Muscle of leg (tissue), 11 donors: Measurements from ENCODE around the gene VN1R5. TPM values are rescaled to one million over a fixed set of nuclear protein-coding genes. Genes with fewer than 3 reads are reported as not detected.

Source experiments
- DNase-seq: peaks from one replicate; pipeline ENCODE4 v3.0.0; 2013
- H3K27ac ChIP-seq: one replicate; pipeline ENCODE4 v1.5.1; 2013; ENCODE audit warnings: mild to moderate bottlenecking, low read length, control low read depth
- H3K27me3 ChIP-seq: one replicate; pipeline ENCODE4 v1.6.1; 2013; ENCODE audit warnings: low read length; ENCODE audit not compliant: control insufficient read depth, insufficient read depth
- H3K36me3 ChIP-seq: one replicate; pipeline ENCODE4 v1.6.1; 2013; ENCODE audit warnings: low read length; ENCODE audit not compliant: control insufficient read depth, insufficient read depth
- H3K4me1 ChIP-seq: one replicate; pipeline ENCODE4 v1.6.1; 2013; ENCODE audit warnings: low read length; ENCODE audit not compliant: control insufficient read depth, insufficient read depth
- H3K4me3 ChIP-seq: one replicate; pipeline ENCODE4 v1.5.1; 2013; ENCODE audit warnings: low read length, control low read depth
- H3K9me3 ChIP-seq: replicated peaks from 2 replicates; pipeline ENCODE4 v1.6.1; 2013; ENCODE audit warnings: low read depth, low read length; ENCODE audit not compliant: control insufficient read depth
- WGBS: methylation state at CpG from one replicate; pipeline ENCODE4 v1.1.5; 2013; ENCODE audit warnings: missing lambda C conversion rate; ENCODE audit not compliant: insufficient coverage; 5-methylcytosine and 5-hydroxymethylcytosine counted together
- polyA plus RNA-seq, 8 donors: library from polyadenylated mRNA; unstranded; fragments of 120-200 nt; gene quantifications; one replicate each; pipeline versions ENCODE4 v1.2.1 to v1.2.3, GENCODE V29; 2013; ENCODE audit warnings: inconsistent platforms in 1 of 8, low replicate concordance in 1 of 8; ENCODE audit not compliant: insufficient read length in 8 of 8, insufficient read depth in 1 of 8
- total RNA-seq: library from RNA; stranded (reverse); fragments of 120-200 nt; gene quantifications from one replicate; pipeline ENCODE4 v1.2.4, GENCODE V29; 2013

Gene VN1R5
- total and polyA plus RNA-seq, 9 donors: not detected

DNA sequence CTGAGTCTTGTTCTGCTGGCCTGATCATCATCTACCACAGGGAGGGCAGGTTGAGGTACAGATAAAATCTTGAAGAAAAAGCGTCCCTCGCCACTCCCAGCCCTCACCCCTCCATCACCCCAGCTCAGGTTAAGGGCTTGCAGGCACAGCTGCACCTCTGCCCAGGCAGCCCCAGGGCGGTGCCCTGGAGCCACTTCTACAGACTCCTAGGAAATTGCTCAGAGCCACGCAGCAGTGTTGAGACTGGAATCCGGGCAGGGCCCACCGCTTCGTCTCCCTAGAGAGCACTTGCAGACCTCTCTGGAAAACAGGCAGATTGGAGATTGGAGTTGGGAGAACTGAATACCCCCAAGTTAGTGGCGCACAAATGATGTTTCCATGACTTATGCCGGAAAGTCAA, 35.3 kb downstream of the VN1R5 start:
- H3K4me3 ChIP-seq: no peak overlapping the region
- 74% methylated on average over 6 of the region's 9 CpGs for WGBS
- no peak for DNase-seq
- no peaks in the 10 kb centered on the region for H3K27me3 ChIP-seq
- no peaks in the 10 kb centered on the region for H3K36me3 ChIP-seq
- H3K4me1 ChIP-seq: no peaks in the 10 kb centered on the region
- H3K27ac ChIP-seq: no peak overlapping the region
- H3K9me3 ChIP-seq: peaks cover 7% of the 10 kb centered on the region

DNA sequence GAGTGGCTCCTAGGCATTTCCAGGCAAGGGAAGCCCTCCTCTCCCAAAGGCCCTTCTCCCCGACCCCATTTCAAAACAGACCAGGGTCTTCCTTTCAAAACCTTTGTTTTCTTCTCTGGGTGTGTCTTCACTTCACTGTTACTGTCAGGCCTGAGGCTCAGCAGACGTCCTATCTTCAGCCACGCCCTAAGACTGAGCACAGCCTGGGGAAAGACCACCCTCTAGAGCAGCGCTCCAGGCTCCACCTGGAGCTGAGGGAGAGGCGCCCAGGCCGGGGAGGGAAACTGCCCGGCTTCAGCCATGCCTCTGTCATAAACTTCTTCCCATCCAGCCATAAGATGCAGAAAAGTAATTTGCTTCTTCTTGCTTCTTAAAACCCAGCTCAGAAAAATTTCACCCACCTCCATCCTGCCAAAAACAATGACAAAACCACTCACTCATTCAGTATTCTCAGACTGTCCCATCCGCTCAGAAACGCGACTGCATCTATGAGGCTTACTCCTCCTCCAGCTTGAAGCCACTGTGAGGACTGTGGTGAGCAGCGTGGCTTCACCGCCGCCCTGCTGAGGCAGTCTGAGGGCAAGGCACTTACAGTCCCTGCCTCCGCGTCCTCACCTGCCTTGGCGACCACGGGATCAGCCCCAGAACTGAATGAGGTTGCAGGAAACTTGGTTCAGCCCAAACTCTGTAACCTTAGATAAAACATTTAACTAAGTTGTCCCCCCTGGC, 36.1 kb downstream of the VN1R5 start:
- no peak for DNase-seq
- Histone ChIP-seq H3K4me3 (no peak overlapping the region), H3K27ac (no peak overlapping the region), H3K4me1 (no peaks in the 10 kb centered on the region), H3K9me3 (peaks cover under 1% of the 10 kb centered on the region), H3K36me3 (no peaks in the 10 kb centered on the region), H3K27me3 (no peaks in the 10 kb centered on the region)
- 56% methylated on average over 12 of the region's 17 CpGs for WGBS

DNA sequence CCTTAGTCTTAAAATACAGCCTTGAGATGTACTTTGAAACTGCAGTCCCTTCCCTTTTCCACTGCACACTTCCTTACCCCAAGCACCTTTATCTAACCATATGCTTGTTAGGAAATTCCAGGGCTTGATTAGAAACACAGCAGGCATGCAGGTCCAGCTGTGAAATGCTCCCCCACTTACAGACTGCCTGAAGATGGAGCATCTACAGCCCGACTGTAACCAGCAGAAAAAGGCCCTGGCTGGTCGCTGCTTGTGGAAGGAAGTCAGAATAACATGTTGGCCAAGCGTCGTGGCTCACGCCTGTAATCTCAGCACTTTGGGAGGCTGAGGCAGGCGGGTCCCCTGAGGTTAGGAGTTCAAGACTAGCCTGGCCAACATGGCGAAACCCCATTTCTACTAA, 37.2 kb downstream of the VN1R5 start:
- no peak overlapping the region for H3K27ac ChIP-seq
- peaks cover 6% of the 10 kb centered on the region for H3K36me3 ChIP-seq
- no peaks in the 10 kb centered on the region for H3K27me3 ChIP-seq
- H3K4me1 ChIP-seq: no peaks in the 10 kb centered on the region
- H3K4me3 ChIP-seq: no peak overlapping the region
- H3K9me3 ChIP-seq: no peaks in the 10 kb centered on the region
- DNase-seq: peak; percentile 18
- 56% methylated on average over 3 of the region's 7 CpGs for WGBS

DNA sequence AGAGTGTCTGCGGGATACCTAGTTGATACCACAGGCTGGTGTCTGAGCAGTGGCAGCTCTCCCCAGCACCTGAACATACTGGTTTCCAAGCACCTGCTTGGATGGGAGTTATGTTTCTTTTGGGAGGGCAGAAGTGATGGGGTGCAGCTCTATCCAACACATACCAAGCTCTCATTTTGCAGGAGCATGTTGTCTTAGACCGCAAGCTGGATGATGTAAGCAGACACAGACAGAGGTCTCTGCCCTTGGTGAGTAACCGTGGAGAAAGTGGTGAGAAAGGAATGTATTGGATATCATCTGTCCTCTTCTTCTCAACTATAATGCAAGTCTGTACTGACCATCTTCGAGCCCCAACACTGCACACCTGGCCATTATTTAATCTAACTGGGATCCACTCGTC, 38.4 kb downstream of the VN1R5 start:
- Histone ChIP-seq H3K4me3 (no peak overlapping the region), H3K27ac (no peak overlapping the region), H3K4me1 (no peaks in the 10 kb centered on the region), H3K27me3 (no peaks in the 10 kb centered on the region), H3K9me3 (no peaks in the 10 kb centered on the region), H3K36me3 (peaks cover 14% of the 10 kb centered on the region)
- DNase-seq: no peak
- WGBS: no CpG with 5 or more reads among the region's 5 CpGs

DNA sequence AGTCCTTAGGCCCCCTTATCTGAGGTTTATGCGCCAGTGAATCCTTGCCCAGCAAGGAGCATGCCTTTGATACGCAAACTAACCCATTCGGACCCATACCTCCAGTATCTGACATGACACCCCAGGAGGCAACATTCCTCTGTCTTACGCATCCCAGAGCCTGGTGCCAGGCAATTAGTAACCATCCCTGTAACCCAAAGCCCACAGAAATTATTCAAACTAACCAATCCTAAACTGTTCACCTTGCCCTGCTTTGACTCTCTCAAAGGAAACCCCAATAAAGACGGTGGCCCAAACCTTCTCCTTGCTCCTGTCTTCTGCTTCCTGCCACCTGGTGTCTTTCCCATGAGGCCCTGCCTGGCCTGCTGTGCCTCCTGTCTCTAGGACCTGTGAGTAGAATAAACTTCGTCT, 39.4 kb downstream of the VN1R5 start:
- H3K27ac ChIP-seq: no peak overlapping the region
- DNase-seq: no peak
- WGBS: 41% methylated on average over 5 of the region's 6 CpGs

DNA sequence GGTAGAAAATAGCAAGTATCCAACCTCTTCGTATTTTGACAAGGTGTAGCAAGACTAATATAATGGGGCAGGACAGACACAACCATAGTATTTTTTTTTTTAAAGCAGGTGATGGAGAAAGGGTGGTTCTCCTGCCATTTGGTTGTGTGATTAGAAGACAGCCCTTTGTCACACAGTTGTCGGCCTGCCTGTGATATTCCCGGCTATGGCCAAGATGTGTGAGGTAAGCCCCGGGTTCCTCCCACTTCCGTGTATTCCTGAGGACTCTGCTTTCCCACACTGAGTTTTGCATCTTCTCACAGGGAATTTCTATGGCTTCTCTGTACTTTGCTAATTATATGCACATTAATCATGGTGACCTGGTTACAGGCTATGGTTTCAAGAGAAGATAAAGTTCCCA, 39.9 kb downstream of the VN1R5 start:
- Histone ChIP-seq H3K4me3 (no peak overlapping the region), H3K4me1 (no peaks in the 10 kb centered on the region), H3K27me3 (no peaks in the 10 kb centered on the region), H3K27ac (no peak overlapping the region), H3K36me3 (peaks cover 26% of the 10 kb centered on the region), H3K9me3 (no peaks in the 10 kb centered on the region)
- no peak for DNase-seq
- WGBS: no CpG with 5 or more reads among the region's 5 CpGs

More for the DNA sequence above, 39.4 kb downstream of the VN1R5 start:
- no peaks in the 10 kb centered on the region for H3K27me3 ChIP-seq
- no peaks in the 10 kb centered on the region for H3K9me3 ChIP-seq
- no peaks in the 10 kb centered on the region for H3K4me1 ChIP-seq
- peaks cover 22% of the 10 kb centered on the region for H3K36me3 ChIP-seq
- no peak overlapping the region for H3K4me3 ChIP-seq

DNA sequence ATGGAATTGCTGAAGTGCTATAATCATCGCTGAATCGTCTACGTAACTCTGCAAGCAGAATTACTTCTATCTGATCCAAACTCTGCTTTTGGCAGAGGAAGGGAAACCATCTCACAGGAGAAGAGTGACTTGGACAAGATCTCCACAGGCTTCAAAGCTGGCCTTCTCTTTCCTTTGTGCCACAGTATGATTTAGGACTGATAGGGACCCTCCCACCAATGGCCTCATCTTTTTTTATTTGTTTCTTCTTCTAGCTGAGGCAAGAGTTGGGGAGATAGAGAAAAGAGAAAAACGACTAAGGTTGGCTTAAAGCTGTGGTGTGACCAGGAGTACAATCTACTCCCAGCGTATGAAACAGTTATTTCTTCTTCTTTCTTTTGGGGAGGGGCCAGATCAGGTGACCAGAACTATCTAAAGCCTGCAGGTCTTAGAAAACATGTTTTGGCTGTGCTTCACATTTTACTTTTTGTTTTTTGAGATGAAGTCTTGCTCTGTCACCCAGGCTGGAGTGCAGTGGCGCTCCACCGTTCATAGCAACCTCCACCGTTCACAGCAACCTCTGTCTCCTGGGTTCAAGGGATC, 40.8 kb downstream of the VN1R5 start:
- 100% methylated on average over 2 of the region's 8 CpGs for WGBS
- H3K27me3 ChIP-seq: no peaks in the 10 kb centered on the region
- H3K36me3 ChIP-seq: peaks cover 36% of the 10 kb centered on the region

DNA sequence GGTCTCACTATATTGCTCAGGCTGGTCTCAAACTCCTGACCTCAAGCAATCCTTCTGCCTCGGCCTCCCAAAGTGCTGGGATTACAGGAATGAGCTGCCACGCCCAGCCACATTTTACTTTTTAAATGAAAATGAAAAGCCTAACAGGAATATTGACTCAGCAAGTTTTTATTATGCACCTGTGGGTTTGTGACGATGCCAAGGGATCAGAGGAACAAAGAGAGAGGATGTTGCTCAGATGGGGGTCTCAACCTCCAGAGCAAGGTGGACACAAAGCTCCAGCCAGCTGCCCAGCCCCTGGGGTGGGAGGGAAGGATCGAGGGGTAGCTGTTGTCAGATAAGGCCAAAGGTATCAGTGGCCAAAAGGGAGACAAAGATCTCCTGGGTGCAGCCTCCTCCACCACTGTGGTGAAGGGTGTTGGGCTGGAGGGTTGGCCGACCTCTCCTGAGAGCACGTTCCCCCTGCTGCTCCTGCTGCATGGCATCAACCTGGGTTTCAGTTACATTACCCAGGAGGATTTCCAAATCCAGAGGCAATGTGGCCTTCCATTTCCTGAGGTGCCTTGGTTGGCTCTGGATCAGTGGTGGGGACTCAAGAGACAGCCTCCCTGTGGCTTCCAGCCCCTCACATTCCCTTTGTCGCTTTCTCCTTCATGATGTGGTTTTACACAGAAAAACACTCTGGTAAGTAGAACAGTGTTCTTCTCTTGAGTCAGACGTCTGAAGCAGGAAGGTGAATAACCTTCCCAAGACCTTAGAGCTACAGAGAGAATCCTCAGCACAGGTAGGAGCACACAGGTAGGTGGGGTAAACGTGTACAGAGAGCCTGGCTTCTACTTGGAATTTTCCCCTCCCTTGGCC, 41.6 kb downstream of the VN1R5 start:
- Histone ChIP-seq H3K36me3 (peaks cover 43% of the 10 kb centered on the region), H3K9me3 (no peaks in the 10 kb centered on the region), H3K4me3 (no peak overlapping the region), H3K4me1 (no peaks in the 10 kb centered on the region), H3K27me3 (no peaks in the 10 kb centered on the region), H3K27ac (no peak overlapping the region)
- 70% methylated on average over 2 of the region's 9 CpGs for WGBS
- no peak for DNase-seq

More for the DNA sequence above, 40.8 kb downstream of the VN1R5 start:
- no peaks in the 10 kb centered on the region for H3K4me1 ChIP-seq
- no peak overlapping the region for H3K27ac ChIP-seq
- no peak overlapping the region for H3K4me3 ChIP-seq
- no peak for DNase-seq
- no peaks in the 10 kb centered on the region for H3K9me3 ChIP-seq

DNA sequence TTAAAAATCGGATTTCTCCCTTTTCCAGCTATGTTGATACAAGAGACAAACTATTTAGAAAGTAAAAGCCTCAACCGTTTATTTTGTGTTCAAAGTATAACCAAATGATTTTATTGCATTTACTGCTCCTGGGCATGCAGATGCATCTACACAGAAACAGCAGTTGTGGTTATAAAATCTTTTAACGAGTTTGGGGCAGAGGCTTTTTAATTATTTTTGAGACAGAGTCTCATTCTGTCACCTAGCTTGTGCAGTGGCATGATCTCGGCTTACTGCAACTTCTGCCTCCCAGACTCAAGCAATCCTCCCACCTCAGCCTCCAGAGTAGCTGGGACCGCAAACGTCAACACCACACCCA, 42.2 kb downstream of the VN1R5 start:
- DNase-seq: no peak
- Histone ChIP-seq H3K9me3 (no peaks in the 10 kb centered on the region), H3K27me3 (no peaks in the 10 kb centered on the region), H3K4me1 (no peaks in the 10 kb centered on the region), H3K4me3 (no peak overlapping the region), H3K36me3 (peaks cover 49% of the 10 kb centered on the region), H3K27ac (no peak overlapping the region)
- 90% methylated on average over 2 of the region's 6 CpGs for WGBS

DNA sequence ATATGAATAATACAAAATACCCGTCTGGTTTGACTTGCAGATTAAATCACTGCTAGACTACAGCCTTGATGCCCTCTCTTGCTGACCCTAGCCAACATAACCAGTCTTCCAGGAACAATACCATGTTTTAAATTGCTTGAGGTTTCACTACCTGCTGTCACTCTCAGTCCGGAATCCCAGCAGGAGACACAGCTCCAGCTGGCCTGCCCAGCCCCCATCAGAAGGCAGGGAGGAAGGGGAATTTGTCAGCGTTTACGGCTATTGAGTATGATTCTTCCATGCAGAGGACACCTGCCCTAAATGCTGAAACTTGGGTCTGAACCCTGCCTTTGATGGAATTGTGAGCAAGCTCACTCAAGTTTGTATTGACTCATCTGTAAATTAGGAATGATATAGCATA, 42.8 kb downstream of the VN1R5 start:
- WGBS: 60% methylated on average over 2 of the region's 4 CpGs
- Histone ChIP-seq H3K9me3 (no peaks in the 10 kb centered on the region), H3K4me3 (no peak overlapping the region), H3K36me3 (peaks cover 55% of the 10 kb centered on the region), H3K27ac (no peak overlapping the region), H3K4me1 (no peaks in the 10 kb centered on the region), H3K27me3 (no peaks in the 10 kb centered on the region)
- DNase-seq: no peak
